ENCODE data around the gene BLOC1S4.

- TF ChIP-seq CTCF (IDR thresholded peaks at IDR 0.05; ENCODE audit: low read depth, low read length, missing input control) = no peak
- peak; percentile 41 for TF ChIP-seq YY1 (IDR thresholded peaks at IDR 0.05)
- TF ChIP-seq ATF3 (IDR thresholded peaks at IDR 0.05) = no peak
- TF ChIP-seq MAX (IDR thresholded peaks at IDR 0.05) = peak; percentile 67
- peak; percentile 32 for TF ChIP-seq REST (IDR thresholded peaks at IDR 0.05)
- TF ChIP-seq HNF4A (conservative IDR thresholded peaks at IDR 0.05) = peak in 1 of 2 donors; percentile 55
- TF ChIP-seq EGR1 (IDR thresholded peaks at IDR 0.05; ENCODE audit: low read depth in 2 of 2) = no peak
- TF ChIP-seq ZBTB33 (IDR thresholded peaks at IDR 0.05) = no peak
These were observed 30.8 kb downstream of the BLOC1S4 start for GRCh38 chr4:6746721-6747293.
